DMS53 (cell line): Measurements from ENCODE around the gene COP1.

ENCODE experiments used
- DNase-seq: peaks from one replicate; lab custom pipeline; 2025; lab: John Stamatoyannopoulos, UW

Gene COP1

DNA sequence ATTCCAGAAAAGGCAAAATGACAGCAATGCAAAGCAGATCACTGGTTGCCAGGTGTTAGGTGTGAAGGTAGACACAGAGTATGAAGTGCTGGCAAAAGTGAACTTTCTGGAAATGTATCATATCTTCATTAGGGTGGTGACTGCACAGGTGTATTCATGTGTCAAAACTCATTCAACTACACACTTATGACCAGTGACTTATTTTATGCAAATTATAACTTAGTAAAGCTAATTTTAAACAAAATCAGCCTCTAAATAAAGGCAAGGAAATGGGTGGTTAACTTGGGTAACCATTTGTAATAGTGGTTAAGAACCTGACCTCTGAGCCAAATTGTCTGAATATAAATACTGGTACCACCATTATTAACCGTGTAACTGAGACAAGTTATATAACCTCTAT lies 7.4 kb downstream of the COP1 start:
- DNase-seq, result no peak

DNA sequence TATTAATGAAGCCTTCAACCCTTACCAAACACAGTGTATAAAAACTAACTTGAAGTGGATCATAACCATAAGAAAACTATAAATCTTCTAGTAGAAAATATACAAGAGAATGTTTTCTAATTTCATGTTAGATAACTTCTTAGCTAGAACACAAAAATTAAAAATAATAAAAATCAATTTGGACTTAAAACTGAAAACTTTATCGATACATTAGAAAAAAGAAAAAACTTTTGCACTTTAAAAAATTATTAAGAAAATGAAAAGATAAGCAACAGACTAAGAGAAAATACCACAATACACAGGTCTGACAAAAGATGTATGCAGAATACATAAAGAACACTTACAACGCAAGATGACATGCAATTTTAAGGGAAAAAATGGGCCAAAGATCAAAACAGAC lies 8.7 kb downstream of the COP1 start:
- DNase-seq, result no peak

DNA sequence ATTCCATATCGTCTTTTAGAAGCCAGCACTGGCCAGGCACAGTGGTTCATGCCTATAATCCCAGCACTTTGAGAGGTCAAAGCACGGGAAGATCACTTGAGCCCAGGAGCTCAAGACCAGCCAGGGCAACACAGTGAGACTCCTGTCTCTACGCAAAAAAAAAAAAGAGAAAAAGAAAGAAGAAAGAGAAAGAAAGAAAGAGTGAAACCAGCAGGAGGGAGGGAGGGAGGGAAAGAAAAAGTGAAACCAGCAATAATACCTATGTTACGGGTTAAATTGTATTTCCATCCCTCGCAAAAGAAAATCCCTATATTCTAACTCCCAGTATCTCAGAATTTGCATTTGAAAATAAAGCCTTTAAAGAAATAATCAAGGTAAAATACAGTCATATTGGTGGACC lies 10.4 kb downstream of the COP1 start:
- DNase-seq, result no peak

DNA sequence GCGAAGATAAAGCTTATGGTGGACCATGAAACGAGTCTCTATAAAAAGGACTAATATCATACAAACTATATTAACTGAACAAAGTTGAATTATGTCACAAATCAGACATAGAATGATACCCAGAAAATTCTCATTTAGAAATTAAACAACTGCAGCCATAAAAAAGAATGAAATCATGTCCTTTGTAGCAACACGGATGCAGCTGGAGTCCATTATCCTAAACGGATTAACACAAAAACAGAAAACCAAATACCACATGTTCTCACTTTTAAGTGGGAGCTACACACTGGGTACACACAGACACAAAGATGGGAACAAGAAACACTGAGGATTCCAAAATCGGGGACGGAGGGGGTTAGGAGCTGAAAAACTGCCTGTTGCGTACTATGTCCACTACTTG lies 11.5 kb downstream of the COP1 start:
- DNase-seq, result no peak

DNA sequence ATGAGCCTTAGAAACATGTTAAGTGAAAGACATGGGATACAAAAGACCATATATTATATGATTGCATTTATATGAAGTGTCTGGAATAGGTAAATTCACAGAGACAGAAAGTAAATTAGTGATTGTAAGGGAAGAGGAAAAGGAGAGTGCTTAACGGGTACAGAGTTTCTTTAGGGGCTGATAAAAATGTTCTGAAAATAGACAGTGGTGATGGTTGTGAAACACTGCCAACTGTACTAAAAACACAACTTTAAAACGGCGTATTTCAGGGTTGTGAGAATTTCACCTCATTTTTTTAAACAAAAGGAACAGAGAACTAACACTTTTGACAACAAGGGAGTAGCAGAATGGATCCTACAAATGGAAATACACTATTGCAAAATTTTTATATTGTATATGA lies 13.4 kb downstream of the COP1 start:
- DNase-seq, result no peak

DNA sequence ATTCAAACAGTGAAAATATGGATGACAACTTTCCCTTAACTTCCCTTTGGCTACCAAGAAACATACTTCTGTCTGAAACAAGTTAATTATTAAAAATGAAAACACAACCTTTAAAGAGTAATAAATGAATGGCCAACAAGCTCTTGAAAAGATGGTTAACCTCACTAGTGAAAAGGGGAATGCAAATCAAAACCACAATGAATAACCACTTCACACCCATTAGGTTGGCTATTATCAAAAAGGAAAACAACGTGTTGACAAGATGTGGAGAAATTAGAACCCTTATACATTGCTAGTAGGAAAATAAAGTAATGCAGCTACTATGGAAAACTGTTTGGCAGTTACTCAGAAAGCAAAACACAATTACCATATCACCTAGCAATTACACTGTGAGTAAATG lies 14.1 kb downstream of the COP1 start:
- DNase-seq, result no peak

DNA sequence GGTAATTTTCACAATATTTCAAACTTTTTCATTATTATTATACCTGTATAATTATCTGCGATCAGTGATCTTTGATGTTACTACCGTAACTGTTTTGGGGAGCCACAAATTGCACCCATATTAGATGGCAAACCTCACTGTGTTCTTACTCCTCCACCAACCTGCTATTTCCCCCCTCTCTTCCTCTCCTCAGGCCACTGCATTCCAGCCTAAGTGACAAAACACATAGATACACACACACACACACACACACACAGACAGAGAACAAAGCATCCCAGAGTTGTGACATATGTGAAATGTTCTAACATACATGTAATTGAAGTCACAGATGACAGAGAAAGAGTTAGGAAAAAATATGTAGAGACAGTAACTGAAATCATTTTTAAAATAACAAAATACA lies 18.5 kb downstream of the COP1 start:
- DNase-seq, result no peak

DNA sequence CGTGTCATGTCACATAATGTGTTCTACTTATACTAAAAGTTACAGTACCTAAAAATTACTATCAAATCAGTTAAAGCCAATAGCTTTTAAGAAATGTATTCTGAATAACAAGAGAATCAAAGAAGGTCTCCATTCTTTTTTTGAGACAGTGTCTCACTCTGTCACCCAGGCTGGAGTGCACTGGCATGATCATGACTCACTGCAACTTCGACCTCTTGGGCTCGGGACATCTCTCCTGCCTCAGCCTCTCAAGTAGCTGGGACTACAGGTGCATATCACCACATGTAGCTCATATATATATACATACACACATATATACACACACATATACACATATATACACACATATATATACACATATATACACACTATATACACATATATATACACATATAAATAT lies 20.1 kb downstream of the COP1 start:
- DNase-seq, result no peak

DNA sequence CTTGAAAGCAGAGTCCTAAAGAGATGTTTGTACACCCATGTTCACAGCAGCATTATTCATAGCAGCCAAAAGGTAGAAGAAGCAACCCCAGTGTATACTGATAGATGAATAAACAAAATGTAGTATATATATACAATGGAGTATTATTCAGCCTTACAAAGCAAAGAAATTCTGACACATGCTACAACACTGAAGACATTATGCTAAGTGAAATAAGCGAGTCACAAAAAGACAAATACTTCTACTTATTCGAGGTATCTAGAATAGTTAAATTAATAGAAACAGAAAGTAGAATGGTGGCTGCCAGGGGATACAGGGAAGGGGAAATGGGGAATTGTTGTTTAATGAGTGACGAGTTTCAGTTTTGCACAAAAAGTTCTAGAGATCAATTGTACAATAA lies 23.5 kb downstream of the COP1 start:
- no peak for DNase-seq

DNA sequence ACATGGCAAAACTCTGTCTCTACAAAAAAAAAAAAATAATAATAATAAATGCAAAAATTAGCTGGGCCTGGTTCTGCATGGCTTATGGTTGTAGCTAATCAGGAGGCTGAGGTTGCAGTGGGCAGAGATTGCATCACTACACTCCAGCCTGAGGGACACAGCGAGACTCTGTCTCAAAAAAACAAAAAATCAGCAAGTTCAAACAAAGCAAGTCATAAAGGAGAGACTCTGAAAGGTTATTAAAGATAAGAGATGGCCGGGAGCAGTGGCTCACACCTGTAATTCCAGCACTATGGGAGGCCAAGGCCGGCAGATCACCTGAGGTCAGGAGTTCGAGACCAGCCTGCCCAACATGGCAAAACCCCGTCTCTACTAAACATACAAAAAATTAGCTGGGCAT lies 28.8 kb downstream of the COP1 start:
- no peak for DNase-seq

DNA sequence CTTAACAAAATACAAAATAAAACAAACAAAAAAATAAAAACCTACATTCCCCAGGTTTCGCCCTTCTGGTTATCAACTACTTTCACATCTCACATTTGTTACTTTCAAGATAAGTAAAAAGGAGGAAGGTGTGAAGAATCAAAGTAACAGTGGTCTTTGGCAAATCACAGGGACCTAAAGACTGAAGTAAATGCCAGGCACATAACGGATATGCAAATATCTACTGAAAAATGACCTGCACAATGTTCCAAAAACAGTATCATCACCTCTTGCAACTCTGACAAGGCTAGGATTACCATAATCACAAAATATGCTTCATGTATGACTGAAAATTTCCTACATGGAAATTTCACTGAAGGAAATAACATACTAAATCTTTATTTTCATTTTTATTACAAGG lies 29.3 kb downstream of the COP1 start:
- DNase-seq, result no peak

DNA sequence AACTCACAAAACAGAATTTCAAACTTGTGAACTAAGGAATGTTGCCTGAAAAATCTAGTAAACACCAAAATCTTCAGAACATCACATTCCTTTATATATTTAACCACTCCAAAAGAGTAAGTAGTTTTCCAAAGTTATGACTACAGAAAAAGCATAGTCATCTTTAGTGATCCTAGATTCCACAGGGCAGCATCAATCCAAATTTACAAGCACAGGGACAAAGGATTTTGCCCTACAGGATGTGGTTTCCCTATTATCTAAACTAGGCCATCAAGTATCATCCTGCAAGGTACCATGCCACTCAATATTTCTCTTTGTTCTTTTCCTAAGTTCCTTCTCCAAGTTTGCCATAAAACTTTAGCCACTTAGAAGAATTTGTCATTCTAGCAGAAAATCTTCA lies 33.0 kb downstream of the COP1 start:
- no peak for DNase-seq

DNA sequence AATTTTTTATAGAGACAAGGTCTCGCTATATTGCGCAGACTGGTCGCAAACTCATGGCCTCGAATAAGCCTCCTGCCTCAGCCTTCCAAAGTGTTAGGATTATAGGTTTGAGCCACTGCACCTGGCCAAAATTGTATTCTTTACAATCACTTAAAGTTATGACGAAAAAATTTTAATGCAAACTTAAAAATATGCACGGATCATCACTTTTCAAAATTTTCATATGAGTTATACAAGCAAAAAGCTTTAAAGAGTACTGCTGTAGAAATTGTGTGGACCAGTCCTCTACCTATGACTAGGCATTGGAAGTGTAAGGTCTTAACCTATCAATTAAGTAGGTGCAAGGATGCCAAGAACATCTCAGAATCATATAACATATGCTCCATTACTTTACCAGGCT lies 34.9 kb downstream of the COP1 start:
- no peak for DNase-seq

DNA sequence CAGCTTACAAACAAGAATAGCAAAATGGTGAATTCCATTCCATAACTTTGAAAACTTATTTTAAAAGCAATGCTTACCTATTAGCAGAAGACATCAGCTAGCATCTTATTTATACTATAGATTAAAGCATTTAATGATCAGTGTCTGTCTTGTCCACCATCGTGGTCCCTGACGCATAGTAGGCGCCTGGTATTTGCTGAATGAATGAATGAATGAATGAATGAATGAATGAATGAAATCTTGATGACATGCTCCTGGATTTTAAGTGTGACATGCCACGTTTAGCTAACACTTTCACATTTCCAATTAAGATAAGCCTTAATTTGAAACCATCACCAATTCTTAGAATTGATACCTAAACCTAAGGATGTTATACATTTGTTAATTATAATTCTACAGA lies 39.9 kb downstream of the COP1 start:
- no peak for DNase-seq

DNA sequence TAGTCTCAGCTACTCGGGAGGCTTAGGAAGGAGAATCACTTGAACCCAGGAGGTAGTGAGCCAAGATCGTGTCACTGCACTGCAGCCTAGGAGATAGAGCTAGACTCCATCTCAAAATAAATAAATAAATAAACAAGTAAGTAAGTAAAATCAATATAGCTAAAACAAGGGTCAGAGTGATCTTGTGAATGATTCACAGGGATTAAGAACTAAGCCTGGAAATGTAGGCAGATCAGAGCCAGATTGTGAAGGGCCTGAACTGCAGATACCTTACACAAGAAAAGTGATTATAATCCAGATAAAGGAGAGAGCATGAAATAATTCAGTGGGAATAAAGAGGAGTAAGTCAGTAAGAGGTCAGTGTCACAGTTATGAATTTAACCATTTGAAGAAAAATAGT lies 41.5 kb downstream of the COP1 start:
- no peak for DNase-seq

DNA sequence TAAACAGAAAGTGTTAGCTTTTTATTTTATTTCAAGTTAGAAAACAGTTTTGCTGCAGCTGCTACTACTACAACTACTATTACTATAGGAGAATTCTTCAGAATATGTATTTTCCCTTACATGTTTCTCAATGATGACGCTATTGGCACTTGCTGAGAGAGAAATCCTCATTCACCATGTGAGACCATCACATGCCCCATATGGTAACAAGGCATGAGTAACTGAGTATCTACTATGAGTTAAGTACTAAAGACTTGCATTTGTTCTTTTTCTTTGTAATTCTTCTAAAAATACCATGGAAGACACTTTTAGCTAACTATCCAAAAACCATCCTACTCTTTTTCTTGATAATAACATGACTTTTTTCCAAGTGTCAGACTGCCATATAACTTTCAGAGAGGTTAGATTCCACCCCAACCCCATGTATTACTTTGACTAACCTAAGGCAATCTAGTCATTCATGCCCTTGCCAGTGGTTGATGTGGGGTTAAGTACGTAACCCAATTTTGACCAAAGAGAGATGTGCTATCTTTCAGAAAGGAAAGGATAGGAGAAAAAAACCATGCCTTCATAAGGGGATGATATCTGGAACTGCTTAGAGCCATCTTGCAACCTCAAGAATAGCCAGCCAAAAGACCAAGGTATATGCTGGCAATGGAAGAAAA lies 42.9 kb downstream of the COP1 start:
- no peak for DNase-seq

DNA sequence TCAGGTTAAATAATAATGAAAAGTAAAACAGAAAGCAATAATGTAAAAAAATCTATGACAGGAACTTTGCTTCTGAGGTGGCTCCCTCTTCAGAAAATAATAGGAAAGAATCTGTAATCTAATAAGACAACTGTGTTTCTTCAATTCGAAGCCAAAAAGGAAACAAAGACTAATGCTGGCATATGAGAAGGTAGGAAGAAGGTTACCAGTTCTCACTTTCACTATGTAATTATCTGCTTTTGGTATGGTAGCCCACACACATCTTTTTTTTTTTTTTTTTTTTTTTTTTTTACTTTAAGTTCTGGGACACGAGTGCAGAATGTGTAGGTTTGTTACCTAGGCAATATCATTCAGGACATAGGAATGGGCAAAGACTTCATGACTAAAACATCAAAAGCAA lies 47.1 kb downstream of the COP1 start:
- no peak for DNase-seq

DNA sequence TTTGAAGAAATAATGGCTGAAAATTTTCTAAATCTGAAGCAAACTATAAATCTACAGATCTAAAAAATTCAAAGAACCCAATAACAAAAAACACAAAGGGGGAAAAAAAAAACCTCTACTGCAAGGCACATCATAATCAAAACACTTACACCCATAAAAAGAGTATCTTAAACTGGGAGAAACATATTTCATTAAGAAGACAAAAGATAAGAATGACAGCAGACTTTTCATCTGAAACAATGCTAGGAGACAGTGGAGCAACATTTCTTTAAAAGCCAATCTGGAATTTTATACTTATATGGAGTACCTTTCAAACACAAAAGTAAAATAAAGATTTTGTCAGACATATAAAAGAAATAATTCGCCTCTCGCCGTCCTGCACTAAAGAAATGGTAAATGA lies 49.1 kb downstream of the COP1 start:
- peak; percentile 4 for DNase-seq

DNA sequence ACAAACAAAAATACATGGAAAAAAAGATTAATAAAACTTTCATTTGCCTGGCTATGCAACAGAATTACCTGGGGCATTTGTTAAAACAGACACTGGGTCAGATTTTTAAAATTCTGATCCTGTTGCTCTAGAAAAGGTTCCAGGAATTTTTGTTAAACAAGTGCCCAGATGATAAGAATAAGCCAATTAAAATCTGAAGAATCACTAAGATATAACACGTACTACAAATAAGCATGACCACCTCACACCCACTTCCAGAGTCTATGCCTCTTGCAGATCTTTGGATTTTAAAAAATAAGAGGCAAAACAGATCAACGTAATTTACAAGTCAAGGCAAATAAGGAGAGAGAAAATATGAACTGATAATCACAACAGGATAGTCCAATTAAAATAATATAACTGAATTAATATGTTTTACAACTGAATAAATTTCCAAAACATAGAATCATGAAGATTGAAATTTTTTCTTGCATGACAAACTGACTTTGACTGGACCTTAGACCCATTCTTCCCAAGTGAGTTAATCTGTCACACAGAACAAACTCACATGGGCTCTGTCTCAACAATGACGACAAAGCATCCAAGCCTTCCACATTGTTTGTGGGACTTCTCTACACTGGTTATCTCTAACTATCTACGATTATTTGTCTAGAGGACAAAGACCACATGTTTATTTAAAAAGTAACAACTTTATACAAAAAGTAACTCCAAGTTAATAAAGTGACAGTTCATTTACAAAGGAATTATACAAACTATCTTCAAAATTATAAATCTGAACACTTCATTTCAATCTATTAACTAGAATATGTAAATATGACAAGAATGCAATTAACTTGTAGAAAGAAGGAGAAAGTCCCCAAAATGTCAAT lies 56.9 kb downstream of the COP1 start:
- DNase-seq, result peak; percentile 10

DNA sequence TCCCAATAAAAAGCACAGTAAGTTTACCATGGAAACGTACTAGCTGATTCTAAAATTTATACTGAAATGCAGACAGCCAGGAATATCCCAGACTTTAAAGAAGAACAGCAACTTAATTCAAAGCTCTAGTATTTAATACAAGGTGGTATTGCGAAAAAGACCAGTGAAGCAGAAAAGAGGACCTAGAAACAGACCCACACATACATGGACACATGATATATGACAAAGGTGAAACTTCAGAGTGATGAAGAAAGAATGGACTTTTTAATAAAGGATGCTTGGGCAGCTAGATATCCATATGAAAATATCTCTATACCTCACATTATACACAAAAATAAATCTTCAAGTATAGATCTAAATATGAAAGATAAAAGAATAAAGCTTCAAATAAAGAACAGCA lies 62.6 kb downstream of the COP1 start:
- no peak for DNase-seq

DNA sequence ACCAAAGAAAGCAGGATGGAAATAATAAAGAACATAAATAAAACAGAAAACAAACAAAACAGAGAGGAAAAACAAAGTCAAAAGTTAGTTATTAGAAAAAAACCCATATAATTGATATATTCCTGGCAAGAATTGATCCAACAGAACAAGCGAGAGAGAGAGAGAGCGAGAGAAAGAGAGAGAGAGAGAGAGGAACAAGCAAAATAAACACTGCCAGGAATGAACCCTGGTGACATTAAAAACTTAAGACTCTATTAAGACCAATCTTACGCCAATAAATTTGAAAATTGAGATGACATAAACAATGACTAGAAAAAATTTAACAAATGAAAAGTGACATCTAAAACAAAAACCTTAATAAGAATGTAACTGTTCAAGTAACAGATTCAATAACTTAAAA lies 64.1 kb downstream of the COP1 start:
- no peak for DNase-seq

DNA sequence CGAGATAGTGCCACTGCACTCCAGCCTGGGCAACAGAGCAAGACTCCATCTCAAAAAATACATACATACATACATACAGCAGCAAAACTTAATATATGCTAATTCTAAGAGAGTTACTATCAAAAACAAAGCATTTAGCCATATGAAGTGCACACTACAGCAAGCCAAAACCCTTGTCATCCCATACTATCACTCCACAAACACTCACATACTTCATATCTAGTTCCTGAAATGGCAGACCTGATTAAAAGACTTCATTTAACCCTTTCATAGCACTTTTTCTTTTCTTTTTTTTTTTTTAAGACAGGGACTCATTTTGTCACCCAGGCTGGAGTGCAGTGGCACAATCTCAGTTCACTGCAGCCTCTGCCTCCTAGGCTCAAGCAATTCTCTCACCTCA lies 65.6 kb downstream of the COP1 start:
- DNase-seq, result no peak

DNA sequence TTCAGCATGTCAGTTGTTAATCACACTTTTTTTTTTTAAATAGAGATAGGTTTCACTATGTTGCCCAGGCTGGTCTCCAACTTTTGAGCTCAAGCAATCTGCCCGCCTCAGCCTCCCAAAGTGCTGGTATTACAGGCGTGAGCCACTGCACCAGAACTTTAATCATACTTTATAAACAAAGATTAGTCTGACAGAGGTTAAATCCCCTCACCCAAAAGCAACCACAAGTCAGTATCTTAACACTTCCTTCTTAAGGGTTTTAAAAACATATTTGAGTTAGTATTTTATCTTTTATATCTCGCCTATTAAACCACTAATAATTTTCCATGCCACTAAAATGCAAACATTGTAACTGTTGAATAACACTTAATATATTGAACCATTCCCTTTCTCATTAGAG lies 70.2 kb downstream of the COP1 start:
- no peak for DNase-seq

DNA sequence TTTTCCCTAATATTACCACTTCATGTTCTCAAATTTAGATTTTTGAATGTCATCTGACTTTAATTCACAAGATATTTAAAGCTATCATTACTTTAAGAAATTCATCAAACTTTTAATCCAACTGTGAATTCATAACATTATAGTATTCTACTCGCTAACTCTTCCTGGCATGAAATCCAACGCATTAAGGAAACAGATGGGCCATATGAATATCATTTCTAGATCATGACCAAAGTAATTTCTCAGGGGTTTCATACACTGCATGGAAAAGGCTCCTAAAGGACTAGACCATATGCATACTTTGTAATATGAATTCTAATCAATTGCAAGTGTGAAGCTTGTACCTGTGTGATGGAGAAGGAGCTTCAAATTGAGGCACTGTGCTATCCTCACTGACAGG lies 72.4 kb downstream of the COP1 start:
- no peak for DNase-seq
